PC-9 (cell line): ENCODE data around the gene KCNJ8. TPM values are rescaled to one million over a fixed set of nuclear protein-coding genes. Genes with fewer than 3 reads are reported as not detected.

Experiments used
- BruUV-seq: library from RNA; stranded (reverse); fragments of 400-500 nt; replicated peaks from 2 replicates; lab custom pipeline; 2021; lab: Mats Ljungman, UMichigan
- CTCF ChIA-PET: fragments of 300-600 bp; sonication (Branson Sonifier 250); formaldehyde crosslinking; loops from one replicate; lab custom pipeline; 2022; ENCODE audit warnings: antibody characterized with exemption; lab: Charles Lee
- POLR2A ChIA-PET: fragments of 300-600 bp; sonication (Branson Sonifier 250); formaldehyde crosslinking; loops from one replicate; lab custom pipeline; 2022; ENCODE audit warnings: antibody characterized with exemption; ENCODE audit not compliant: unreplicated experiment; lab: Charles Lee
- DNase-seq, 2 experiments: peaks; one replicate each; pipeline versions ENCODE4 v3.0.0 to v3.0.0-alpha.2; 2015 to 2022; ENCODE audit warnings: mixed read lengths in 1 of 2
- H2AFZ ChIP-seq: fragments of 200-600 bp; sonication (generic); 2 replicates; pipeline ENCODE4 v1.8.1; 2017; ENCODE audit warnings: antibody characterized with exemption
- H3F3A ChIP-seq: fragments of 200-600 bp; sonication (generic); 2 replicates; pipeline ENCODE4 v1.8.1; 2017; ENCODE audit warnings: antibody characterized with exemption, mild to moderate bottlenecking, low read depth; ENCODE audit not compliant: insufficient read depth
- H3K27ac ChIP-seq: fragments of 200-600 bp; sonication (generic); 2 replicates; pipeline ENCODE4 v1.6.1; 2016; ENCODE audit warnings: mixed run types
- H3K27me3 ChIP-seq: fragments of 200-600 bp; sonication (generic); 2 replicates; pipeline ENCODE4 v1.6.1; 2016; ENCODE audit warnings: low read depth, mixed run types; ENCODE audit not compliant: insufficient read depth
- H3K36me3 ChIP-seq: fragments of 200-600 bp; sonication (generic); 2 replicates; pipeline ENCODE4 v1.6.1; 2016; ENCODE audit warnings: low read depth, mixed run types
- H3K4me1 ChIP-seq: fragments of 200-600 bp; sonication (generic); replicated peaks from 2 replicates; pipeline ENCODE4 v1.6.1; 2016; ENCODE audit warnings: mixed run types; ENCODE audit not compliant: insufficient read depth
- H3K4me2 ChIP-seq: fragments of 200-600 bp; sonication (generic); 2 replicates; pipeline ENCODE4 v1.6.1; 2017; ENCODE audit warnings: mixed run types
- H3K4me3 ChIP-seq: fragments of 200-600 bp; sonication (generic); 2 replicates; pipeline ENCODE4 v1.6.1; 2016; ENCODE audit warnings: mixed run types
- H3K79me2 ChIP-seq: fragments of 200-600 bp; sonication (generic); 2 replicates; pipeline ENCODE4 v1.6.1; 2017; ENCODE audit warnings: low read depth, mixed run types
- H3K9me2 ChIP-seq: fragments of 200-600 bp; sonication (generic); 2 replicates; pipeline ENCODE4 v1.8.1; 2017; ENCODE audit warnings: mild to moderate bottlenecking; ENCODE audit not compliant: insufficient read depth
- H3K9me3 ChIP-seq: fragments of 200-600 bp; sonication (generic); 2 replicates; pipeline ENCODE4 v1.8.1; 2016; ENCODE audit warnings: low read depth; ENCODE audit not compliant: insufficient read depth
- H4K20me1 ChIP-seq: fragments of 200-600 bp; sonication (generic); 2 replicates; pipeline ENCODE4 v1.8.1; 2017; ENCODE audit not compliant: insufficient read depth
- CTCF ChIP-seq: fragments of 200-600 bp; sonication (generic); conservative IDR thresholded peaks from 2 replicates; pipeline ENCODE4 v1.6.1; 2017; ENCODE audit warnings: mixed run types, antibody characterized with exemption, mild to moderate bottlenecking, moderate library complexity
- EZH2 ChIP-seq: fragments of 200-600 bp; sonication (generic); IDR thresholded peaks from 2 replicates; pipeline ENCODE4 v1.8.0; 2017; ENCODE audit warnings: antibody characterized with exemption, low read depth
- intact Hi-C: fragments of 100-400 bp; cut with micrococcal nuclease; formaldehyde crosslinking; loops from one replicate; pipeline ENCODE4 v1.10.0; 2022; ENCODE audit not compliant: unreplicated experiment
- total RNA-seq: library from RNA; stranded (reverse); gene quantifications from 2 replicates; pipeline ENCODE4 v1.2.3, GENCODE V29; 2021

Gene KCNJ8
- total RNA-seq, 1 experiment from 2014 or later = not detected

- no peak overlapping the region for H3K4me2 ChIP-seq
- TF ChIP-seq CTCF (peak; percentile 27; the same call in 1 of the 2 replicates), EZH2 (no peak)
- no peaks in the 10 kb centered on the region for H3K79me2 ChIP-seq
- no peaks in the 10 kb centered on the region for H3K27me3 ChIP-seq
- H3K4me1 ChIP-seq = no peaks in the 10 kb centered on the region
- no peaks in the 10 kb centered on the region for H3K9me2 ChIP-seq
- H3F3A ChIP-seq = no peaks in the 10 kb centered on the region
- POLR2A ChIA-PET = no interaction called here
- intact Hi-C loops = no loop called here
- H4K20me1 ChIP-seq = no peaks in the 10 kb centered on the region
- BruUV-seq = no TSS peak
- no peaks in the 10 kb centered on the region for H3K9me3 ChIP-seq
- H3K27ac ChIP-seq = no peak overlapping the region
- DNase-seq = no peak
- H2AFZ ChIP-seq = no peak overlapping the region
- no peak overlapping the region for H3K4me3 ChIP-seq
- H3K36me3 ChIP-seq = no peaks in the 10 kb centered on the region
- CTCF ChIA-PET = no interaction called here
Observed at GRCh38 chr12:21773263-21773741, 1.2 kb downstream of the KCNJ8 start.

- no peaks in the 10 kb centered on the region for H3F3A ChIP-seq
- no peak overlapping the region for H3K4me2 ChIP-seq
- H3K36me3 ChIP-seq = no peaks in the 10 kb centered on the region
- no peaks in the 10 kb centered on the region for H3K9me3 ChIP-seq
- no peak overlapping the region for H3K4me3 ChIP-seq
- no peaks in the 10 kb centered on the region for H3K9me2 ChIP-seq
- ChIA-PET CTCF (no interaction called here), POLR2A (no interaction called here)
- intact Hi-C loops = no loop called here
- H4K20me1 ChIP-seq = no peaks in the 10 kb centered on the region
- no peaks in the 10 kb centered on the region for H3K79me2 ChIP-seq
- H3K27ac ChIP-seq = no peak overlapping the region
- no peaks in the 10 kb centered on the region for H3K27me3 ChIP-seq
- H2AFZ ChIP-seq = no peak overlapping the region
- H3K4me1 ChIP-seq = no peaks in the 10 kb centered on the region
- BruUV-seq = no TSS peak
- DNase-seq = no peak
- no peak for TF ChIP-seq EZH2
- no peak for TF ChIP-seq CTCF
Observed at GRCh38 chr12:21771311-21771710, 3.2 kb downstream of the KCNJ8 start.

- H3K36me3 ChIP-seq = no peaks in the 10 kb centered on the region
- H3K79me2 ChIP-seq = no peaks in the 10 kb centered on the region
- no peaks in the 10 kb centered on the region for H3F3A ChIP-seq
- H3K27ac ChIP-seq = no peak overlapping the region
- no peaks in the 10 kb centered on the region for H3K9me2 ChIP-seq
- ChIA-PET POLR2A (no interaction called here), CTCF (no interaction called here)
- no peak for DNase-seq
- no TSS peak for BruUV-seq
- H3K9me3 ChIP-seq = no peaks in the 10 kb centered on the region
- no peaks in the 10 kb centered on the region for H3K27me3 ChIP-seq
- H3K4me2 ChIP-seq = no peak overlapping the region
- no peaks in the 10 kb centered on the region for H4K20me1 ChIP-seq
- H2AFZ ChIP-seq = no peak overlapping the region
- H3K4me3 ChIP-seq = no peak overlapping the region
- intact Hi-C loops = no loop called here
- no peak for TF ChIP-seq EZH2
- TF ChIP-seq CTCF = no peak
- H3K4me1 ChIP-seq = no peaks in the 10 kb centered on the region
Observed at GRCh38 chr12:21769307-21769706, 5.2 kb downstream of the KCNJ8 start.
